Stomach (tissue), 4 donors: ENCODE measurements around the gene GPC6.

Experiments used
- EP300 ChIP-seq: sonication (generic); formaldehyde crosslinking; IDR thresholded peaks from one replicate; pipeline ENCODE4 v1.6.1; 2017; ENCODE audit warnings: antibody characterized with exemption
- POLR2A ChIP-seq, 4 donors: fragments of 450-650 bp; IDR thresholded peaks; one replicate each; pipeline ENCODE4 v1.6.1; 2016; ENCODE audit warnings: antibody characterized with exemption in 4 of 4, control low read depth in 2 of 4, mild to moderate bottlenecking in 1 of 4, moderate library complexity in 1 of 4
- TF ChIP-seq, protein P1 (sequence below), 7 experiments: fragments of 450-650 bp in 4 of 7; fragments of 200-600 bp in 3 of 7; sonication (generic) in 3 of 7; IDR thresholded peaks; one replicate each; pipeline ENCODE4 v1.5.1; 2016 to 2019; ENCODE audit warnings: antibody characterized with exemption in 7 of 7, control low read depth in 2 of 7, mild to moderate bottlenecking in 1 of 7

DNA sequence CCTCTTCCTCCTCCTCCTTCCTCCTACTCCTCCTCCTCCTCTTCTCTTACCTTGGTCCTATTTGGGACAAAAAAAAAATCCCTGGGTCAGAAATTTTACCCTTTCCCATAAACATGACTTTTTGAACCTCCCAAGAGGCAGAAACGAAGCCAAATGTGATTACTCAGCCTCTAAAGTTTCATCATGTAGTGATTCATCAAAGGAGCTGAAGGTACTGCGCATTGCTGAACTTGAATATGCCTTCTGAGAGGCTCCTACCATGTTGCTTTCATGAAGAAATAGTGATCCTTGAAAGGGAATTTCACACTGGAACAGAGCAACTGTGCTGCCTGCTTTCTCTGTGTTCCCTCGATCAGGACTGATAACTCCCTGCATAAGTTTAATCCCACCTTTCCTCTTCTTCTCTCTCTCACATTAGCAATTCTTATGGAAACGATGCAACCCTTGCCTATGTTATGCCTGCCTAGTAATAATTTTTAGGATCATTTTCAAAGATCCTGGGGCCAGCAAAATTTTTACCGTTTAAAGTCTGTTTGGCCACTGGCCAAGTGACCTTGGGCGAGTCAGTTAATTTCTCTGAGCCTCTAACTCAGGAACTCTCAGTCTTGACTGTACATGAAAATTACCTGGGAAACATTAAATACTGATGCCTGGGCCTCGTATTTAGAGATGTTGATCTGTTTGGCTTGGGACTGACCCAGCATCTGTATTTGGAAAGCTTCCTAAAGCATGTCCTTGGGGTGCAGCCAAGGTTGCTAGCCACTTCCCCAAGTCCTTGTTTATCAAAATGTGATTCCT lies 1103.3 kb downstream of the GPC6 start:
- TF ChIP-seq, protein P1, sequence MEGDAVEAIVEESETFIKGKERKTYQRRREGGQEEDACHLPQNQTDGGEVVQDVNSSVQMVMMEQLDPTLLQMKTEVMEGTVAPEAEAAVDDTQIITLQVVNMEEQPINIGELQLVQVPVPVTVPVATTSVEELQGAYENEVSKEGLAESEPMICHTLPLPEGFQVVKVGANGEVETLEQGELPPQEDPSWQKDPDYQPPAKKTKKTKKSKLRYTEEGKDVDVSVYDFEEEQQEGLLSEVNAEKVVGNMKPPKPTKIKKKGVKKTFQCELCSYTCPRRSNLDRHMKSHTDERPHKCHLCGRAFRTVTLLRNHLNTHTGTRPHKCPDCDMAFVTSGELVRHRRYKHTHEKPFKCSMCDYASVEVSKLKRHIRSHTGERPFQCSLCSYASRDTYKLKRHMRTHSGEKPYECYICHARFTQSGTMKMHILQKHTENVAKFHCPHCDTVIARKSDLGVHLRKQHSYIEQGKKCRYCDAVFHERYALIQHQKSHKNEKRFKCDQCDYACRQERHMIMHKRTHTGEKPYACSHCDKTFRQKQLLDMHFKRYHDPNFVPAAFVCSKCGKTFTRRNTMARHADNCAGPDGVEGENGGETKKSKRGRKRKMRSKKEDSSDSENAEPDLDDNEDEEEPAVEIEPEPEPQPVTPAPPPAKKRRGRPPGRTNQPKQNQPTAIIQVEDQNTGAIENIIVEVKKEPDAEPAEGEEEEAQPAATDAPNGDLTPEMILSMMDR (IDR thresholded peaks at IDR 0.05), result no peak
- TF ChIP-seq POLR2A (IDR thresholded peaks at IDR 0.05) (no peak), EP300 (no peak)
